Stomach (tissue), 9 donors: ENCODE data around the gene ATP5F1E. TPM values are rescaled to one million over a fixed set of nuclear protein-coding genes. Genes with fewer than 3 reads are reported as not detected.

ENCODE experiments used
- DNase-seq, 2 donors: peaks; one replicate each; pipeline versions ENCODE4 v3.0.0 to v3.0.0-alpha.2; 2013 to 2019
- H3K27ac ChIP-seq, 5 donors: fragments of 200-600 bp in 4 of 5; sonication (generic) in 4 of 5; one replicate each; pipeline ENCODE4 v1.5.1; 2013 to 2019; ENCODE audit warnings: mild to moderate bottlenecking in 1 of 5, moderate library complexity in 1 of 5
- H3K27me3 ChIP-seq, 3 donors: fragments of 200-600 bp; sonication (generic); one replicate each; pipeline ENCODE4 v1.5.1; 2017 to 2019; ENCODE audit warnings: mixed run types in 1 of 3
- H3K36me3 ChIP-seq, 4 donors: fragments of 200-600 bp; sonication (generic); 1 replicate in 3 of 4; 2 replicates in 1 of 4; pipeline ENCODE4 v1.5.1; 2016 to 2019
- H3K4me1 ChIP-seq, 4 donors: fragments of 200-600 bp; sonication (generic); one replicate each; pipeline ENCODE4 v1.5.1; 2016 to 2019
- H3K4me3 ChIP-seq, 4 donors: fragments of 200-600 bp; sonication (generic) in 3 of 4; one replicate each; pipeline ENCODE4 v1.5.1; 2016 to 2019; ENCODE audit warnings: mild to moderate bottlenecking in 1 of 4
- H3K9me3 ChIP-seq, 4 donors: fragments of 200-600 bp; sonication (generic); one replicate each; pipeline ENCODE4 v1.5.1; 2016 to 2019
- EP300 ChIP-seq: sonication (generic); formaldehyde crosslinking; IDR thresholded peaks from one replicate; pipeline ENCODE4 v1.6.1; 2017; ENCODE audit warnings: antibody characterized with exemption
- POLR2A ChIP-seq, 4 donors: fragments of 450-650 bp; IDR thresholded peaks; one replicate each; pipeline ENCODE4 v1.6.1; 2016; ENCODE audit warnings: antibody characterized with exemption in 4 of 4, control low read depth in 2 of 4, mild to moderate bottlenecking in 1 of 4, moderate library complexity in 1 of 4
- POLR2AphosphoS5 ChIP-seq, 3 donors: sonication (generic); formaldehyde crosslinking; IDR thresholded peaks; one replicate each; pipeline ENCODE4 v1.6.1; 2016; ENCODE audit warnings: antibody characterized with exemption in 3 of 3
- WGBS, 5 donors: extraction: QIAGEN DNeasy Blood & Tissue Kit in 3 of 5; methylation state at CpG; one replicate each; pipeline versions ENCODE4 v1.1.5 to v1.1.7; 2013 to 2018; 5-methylcytosine and 5-hydroxymethylcytosine counted together
- intact Hi-C: fragments of 100-400 bp; cut with DNase I; formaldehyde crosslinking; loops from one replicate; pipeline ENCODE4 v1.15.1; 2023; ENCODE audit warnings: low total_unique reads
- polyA plus RNA-seq, 3 donors: library from polyadenylated mRNA; stranded (reverse); fragments of 200-250 nt; gene quantifications; one replicate each; pipeline ENCODE4 v1.2.3, GENCODE V29; 2013
- total RNA-seq, 5 donors: library from RNA; depleted of rRNA; stranded (reverse); fragments of >200 nt; gene quantifications; one replicate each; pipeline versions ENCODE4 v1.1.0 to v1.2.3, GENCODE V29; 2014 to 2016
- TF ChIP-seq, protein P1 (sequence below), 7 experiments: fragments of 450-650 bp in 4 of 7; fragments of 200-600 bp in 3 of 7; sonication (generic) in 3 of 7; IDR thresholded peaks; one replicate each; pipeline ENCODE4 v1.5.1; 2016 to 2019; ENCODE audit warnings: antibody characterized with exemption in 7 of 7, control low read depth in 2 of 7, mild to moderate bottlenecking in 1 of 7
- donor health status: healthy with polysubstance abuse.
- donor health status: Bipolar disorder and iron deficiency.
- donor health status: healthy.

Gene ATP5F1E
- total and polyA plus RNA-seq, 8 donors, result 20.4 to 101 (median 43.9) TPM

GRCh38 chr20:59020938-59021551, 11.1 kb downstream of the ATP5F1E start:
- 55 to 74% (median 66%) methylated on average over 5 of the region's 5 CpGs for WGBS, 5 donors
- TF ChIP-seq, protein P1, sequence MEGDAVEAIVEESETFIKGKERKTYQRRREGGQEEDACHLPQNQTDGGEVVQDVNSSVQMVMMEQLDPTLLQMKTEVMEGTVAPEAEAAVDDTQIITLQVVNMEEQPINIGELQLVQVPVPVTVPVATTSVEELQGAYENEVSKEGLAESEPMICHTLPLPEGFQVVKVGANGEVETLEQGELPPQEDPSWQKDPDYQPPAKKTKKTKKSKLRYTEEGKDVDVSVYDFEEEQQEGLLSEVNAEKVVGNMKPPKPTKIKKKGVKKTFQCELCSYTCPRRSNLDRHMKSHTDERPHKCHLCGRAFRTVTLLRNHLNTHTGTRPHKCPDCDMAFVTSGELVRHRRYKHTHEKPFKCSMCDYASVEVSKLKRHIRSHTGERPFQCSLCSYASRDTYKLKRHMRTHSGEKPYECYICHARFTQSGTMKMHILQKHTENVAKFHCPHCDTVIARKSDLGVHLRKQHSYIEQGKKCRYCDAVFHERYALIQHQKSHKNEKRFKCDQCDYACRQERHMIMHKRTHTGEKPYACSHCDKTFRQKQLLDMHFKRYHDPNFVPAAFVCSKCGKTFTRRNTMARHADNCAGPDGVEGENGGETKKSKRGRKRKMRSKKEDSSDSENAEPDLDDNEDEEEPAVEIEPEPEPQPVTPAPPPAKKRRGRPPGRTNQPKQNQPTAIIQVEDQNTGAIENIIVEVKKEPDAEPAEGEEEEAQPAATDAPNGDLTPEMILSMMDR (IDR thresholded peaks at IDR 0.05), result no peak
- TF ChIP-seq EP300 (no peak), POLR2AphosphoS5 (IDR thresholded peaks at IDR 0.05) (no peak), POLR2A (IDR thresholded peaks at IDR 0.05) (no peak)
- intact Hi-C loops, result no loop called here

DNA sequence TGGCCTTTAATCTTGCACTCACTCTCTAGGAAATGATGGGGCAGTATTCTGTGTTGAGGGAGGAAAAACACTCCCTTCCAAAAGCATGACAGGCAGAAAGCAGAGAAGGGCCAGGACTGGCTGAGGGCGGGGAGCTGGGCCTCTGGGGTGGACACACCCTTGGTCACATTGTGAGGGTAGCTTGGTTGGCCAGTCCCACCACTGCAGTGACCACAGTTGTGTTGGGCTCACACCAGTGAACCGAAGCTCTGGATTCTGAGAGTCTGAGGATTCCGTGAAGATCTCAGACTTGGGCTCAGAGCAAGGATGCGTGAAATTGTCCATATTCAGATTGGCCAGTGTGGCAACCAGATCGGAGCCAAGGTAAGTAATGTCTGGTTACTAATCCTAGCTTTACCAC, 12.9 kb downstream of the ATP5F1E start, which contains the start of gene TUBB1:
Gene TUBB1 (plus strand): TSS at position 213 of the 400 bp plus-strand sequence. CDS start 94 bp downstream, at position 307.
- H3K27ac ChIP-seq, result no peak within 1 kb of the TSS
- intact Hi-C loops, result no loop called here
- H3K36me3 ChIP-seq, result peaks cover 15 to 27% (median 22%) of the 10 kb centered on the region in 4 donors
- no peak for DNase-seq
- H3K9me3 ChIP-seq, result no peaks in the 10 kb centered on the region
- no peak for TF ChIP-seq POLR2A (IDR thresholded peaks at IDR 0.05)
- TF ChIP-seq POLR2AphosphoS5 (IDR thresholded peaks at IDR 0.05), result no peak
- TF ChIP-seq, protein P1 (IDR thresholded peaks at IDR 0.05), result no peak
- no peak for TF ChIP-seq EP300
- 94 to 99% (median 95%) methylated on average over 4 to 5 of the region's 5 CpGs for WGBS, 5 donors
- peaks cover 0 to 11% (median 6%) of the 10 kb centered on the region in 4 donors for H3K4me1 ChIP-seq
- no peak within 1 kb of the TSS for H3K4me3 ChIP-seq
- no peaks in the 10 kb centered on the region for H3K27me3 ChIP-seq

More at GRCh38 chr20:59020938-59021551, 11.1 kb downstream of the ATP5F1E start:
- Histone ChIP-seq H3K27ac (no peak overlapping the region), H3K27me3 (no peaks in the 10 kb centered on the region), H3K36me3 (peaks cover 24 to 45% (median 40%) of the 10 kb centered on the region in 4 donors), H3K4me1 (peaks cover 0 to 14% (median 9%) of the 10 kb centered on the region in 4 donors), H3K4me3 (no peak overlapping the region), H3K9me3 (no peaks in the 10 kb centered on the region)
- DNase-seq, result peak in 1 of 2 donors; percentile 33

GRCh38 chr20:59018817-59019216, 13.3 kb downstream of the ATP5F1E start:
- no peaks in the 10 kb centered on the region for H3K27me3 ChIP-seq
- no peak overlapping the region for H3K27ac ChIP-seq
- H3K36me3 ChIP-seq, result peaks cover 11 to 23% (median 18%) of the 10 kb centered on the region in 4 donors
- H3K9me3 ChIP-seq, result no peaks in the 10 kb centered on the region
- TF ChIP-seq, protein P1 (IDR thresholded peaks at IDR 0.05), result no peak
- TF ChIP-seq POLR2A (IDR thresholded peaks at IDR 0.05) (no peak), POLR2AphosphoS5 (IDR thresholded peaks at IDR 0.05) (no peak), EP300 (no peak)
- no peak for DNase-seq
- 90 to 95% (median 92%) methylated on average over 10 of the region's 10 CpGs for WGBS, 5 donors
- intact Hi-C loops, result no loop called here
- H3K4me1 ChIP-seq, result peaks cover 0 to 11% (median 6%) of the 10 kb centered on the region in 4 donors
- no peak overlapping the region for H3K4me3 ChIP-seq

DNA sequence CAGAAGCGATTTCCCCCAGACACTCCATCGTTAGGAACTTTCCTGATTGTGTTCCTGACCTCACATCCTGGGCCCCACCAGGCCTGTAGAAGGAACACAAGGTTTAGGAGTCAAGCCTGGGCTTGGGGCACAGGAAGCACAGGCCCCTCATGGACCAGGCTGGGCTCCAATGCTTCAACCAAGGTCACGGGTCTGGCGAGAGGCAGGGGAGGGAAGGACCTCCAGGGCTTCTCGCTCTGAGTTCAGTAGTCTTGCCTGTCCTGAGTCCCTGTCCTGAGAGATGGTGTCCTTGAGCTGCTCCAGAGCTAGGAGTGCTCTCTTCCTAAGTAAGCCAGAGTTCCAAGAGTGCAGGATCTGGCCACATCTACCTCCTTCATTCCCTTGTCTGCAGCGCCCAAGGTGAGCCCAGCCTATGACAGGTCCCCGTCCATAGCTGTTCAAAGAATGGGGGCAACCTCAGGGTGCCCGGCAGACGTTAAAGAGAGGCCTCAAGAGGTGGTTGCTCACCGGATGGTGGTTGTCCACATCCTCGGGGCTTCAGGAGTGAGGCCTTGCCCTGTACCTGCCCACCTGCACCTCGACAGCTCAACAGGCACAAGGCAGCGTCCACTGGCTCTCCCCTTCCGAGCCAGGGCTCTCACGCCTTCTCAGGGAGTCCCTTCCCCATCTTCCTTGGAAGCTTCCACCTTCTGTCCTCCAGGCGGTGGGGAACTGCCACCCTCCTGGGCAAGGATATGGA, 14.5 kb downstream of the ATP5F1E start:
- TF ChIP-seq POLR2AphosphoS5 (IDR thresholded peaks at IDR 0.05) (no peak), POLR2A (IDR thresholded peaks at IDR 0.05) (no peak), EP300 (no peak)
- TF ChIP-seq, protein P1 (IDR thresholded peaks at IDR 0.05), result no peak
- 89 to 94% (median 93%) methylated on average over 6 to 16 of the region's 16 CpGs for WGBS, 5 donors
- Histone ChIP-seq H3K4me1 (peaks cover 0 to 11% (median 6%) of the 10 kb centered on the region in 4 donors), H3K9me3 (no peaks in the 10 kb centered on the region), H3K27ac (no peak overlapping the region), H3K36me3 (peaks cover 1 to 11% (median 7%) of the 10 kb centered on the region in 4 donors), H3K4me3 (no peak overlapping the region), H3K27me3 (no peaks in the 10 kb centered on the region)
- intact Hi-C loops, result no loop called here
- no peak for DNase-seq
